Measurements from ENCODE around the gene OBSCN.
"Not testable (repeated sequence)": the region's sequence is repeated elsewhere in the genome, so short reads cannot be mapped to it uniquely, and the experiment has no call there.

Gene OBSCN

GRCh38 chr1:228213917-228214808 is 6.3 kb downstream of the OBSCN start:
- DNase-seq (ENCODE audit: low spot score) = no peak

GRCh38 chr1:228214921-228215662 is 7.2 kb downstream of the OBSCN start:
- no peak for DNase-seq (ENCODE audit: low spot score)

GRCh38 chr1:228215663-228216116 is 7.8 kb downstream of the OBSCN start:
- no peak for DNase-seq (ENCODE audit: low spot score)

GRCh38 chr1:228216371-228217320 is 8.8 kb downstream of the OBSCN start:
- DNase-seq (ENCODE audit: low spot score) = no peak

GRCh38 chr1:228217551-228218344 is 9.9 kb downstream of the OBSCN start:
- DNase-seq (ENCODE audit: low spot score) = no peak

GRCh38 chr1:228218513-228219244 is 10.8 kb downstream of the OBSCN start:
- no peak for DNase-seq (ENCODE audit: low spot score)

- no peak for DNase-seq (ENCODE audit: low spot score)
Measured at GRCh38 chr1:228219245-228219961, 11.6 kb downstream of the OBSCN start.

GRCh38 chr1:228219962-228220780 is 12.3 kb downstream of the OBSCN start:
- DNase-seq (ENCODE audit: low spot score) = no peak

GRCh38 chr1:228221097-228221496 is 13.3 kb downstream of the OBSCN start:
- DNase-seq (ENCODE audit: low spot score) = not testable (repeated sequence)

GRCh38 chr1:228222548-228222947 is 14.7 kb downstream of the OBSCN start:
- no peak for DNase-seq (ENCODE audit: low spot score)

- no peak for DNase-seq (ENCODE audit: low spot score)
Measured at GRCh38 chr1:228224198-228225164, 16.6 kb downstream of the OBSCN start.

- no peak for DNase-seq (ENCODE audit: low spot score)
Measured at GRCh38 chr1:228225165-228225710, 17.4 kb downstream of the OBSCN start.

GRCh38 chr1:228225740-228226139 is 17.9 kb downstream of the OBSCN start:
- no peak for DNase-seq (ENCODE audit: low spot score)

- no peak for DNase-seq (ENCODE audit: low spot score)
Measured at GRCh38 chr1:228226141-228226874, 18.5 kb downstream of the OBSCN start.

GRCh38 chr1:228226956-228227791 is 19.3 kb downstream of the OBSCN start:
- DNase-seq (ENCODE audit: low spot score) = no peak

GRCh38 chr1:228228147-228228546 is 20.3 kb downstream of the OBSCN start:
- not testable (repeated sequence) for DNase-seq (ENCODE audit: low spot score)
